GM10248 (cell line): ENCODE data around the gene MYLK4.

Source experiments
- CTCF ChIA-PET: fragments of 300-600 bp; sonication (Branson Sonifier 250); formaldehyde crosslinking; extraction: SDS; loops from one replicate; lab custom pipeline; 2021; ENCODE audit warnings: antibody characterized with exemption; lab: Yijun Ruan, JAX
- POLR2A ChIA-PET: fragments of 350-650 bp; sonication (Branson Sonifier 250); formaldehyde crosslinking; extraction: SDS; loops from one replicate; lab custom pipeline; 2020; ENCODE audit warnings: antibody characterized with exemption; lab: Yijun Ruan, JAX
- DNase-seq: peaks from one replicate; pipeline ENCODE4 v3.0.0; 2012; ENCODE audit errors: extremely low spot score
- CTCF ChIP-seq: IDR thresholded peaks from 2 replicates; pipeline ENCODE4 v1.5.1; 2012; ENCODE audit warnings: mild to moderate bottlenecking, low read depth; ENCODE audit errors: extremely low read depth, missing control alignments, control extremely low read depth

Gene MYLK4

GRCh38 chr6:2755456-2755855, 4.7 kb upstream of the MYLK4 start:
- POLR2A ChIA-PET = no interaction called here
- DNase-seq = no peak
- CTCF ChIA-PET = interaction anchor here (0.7 to 4.9 kb wide), 5 partner anchors 9 to 62 kb away, joined by 3 to 24 read pairs (median 3); partner anchors contain the start of gene WRNIP1
- TF ChIP-seq CTCF = no peak

DNA sequence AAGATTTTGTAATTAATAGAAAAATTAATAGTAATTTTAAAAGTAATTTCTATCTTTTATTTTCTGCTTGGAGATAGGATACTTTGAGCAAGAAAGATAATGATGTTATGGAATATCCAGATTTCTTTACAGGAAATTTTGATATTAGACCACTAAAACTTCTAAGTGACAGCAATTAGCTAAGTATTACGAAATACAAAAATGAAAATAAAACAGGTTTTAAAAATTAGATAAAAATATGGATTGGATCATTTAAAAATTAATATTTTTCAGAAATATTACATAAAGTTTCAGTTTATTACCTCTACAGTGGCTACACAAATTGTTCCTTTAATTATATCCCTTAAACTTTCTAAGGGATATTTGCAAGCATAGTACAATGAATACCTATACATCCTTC, 4.2 kb upstream of the MYLK4 start:
- DNase-seq = no peak
- CTCF ChIA-PET = interaction anchor here (4.9 kb wide), 1 partner anchor 13 kb away, joined by 23 read pairs; no protein-coding TSS in a partner anchor
- no peak for TF ChIP-seq CTCF
- POLR2A ChIA-PET = no interaction called here

DNA sequence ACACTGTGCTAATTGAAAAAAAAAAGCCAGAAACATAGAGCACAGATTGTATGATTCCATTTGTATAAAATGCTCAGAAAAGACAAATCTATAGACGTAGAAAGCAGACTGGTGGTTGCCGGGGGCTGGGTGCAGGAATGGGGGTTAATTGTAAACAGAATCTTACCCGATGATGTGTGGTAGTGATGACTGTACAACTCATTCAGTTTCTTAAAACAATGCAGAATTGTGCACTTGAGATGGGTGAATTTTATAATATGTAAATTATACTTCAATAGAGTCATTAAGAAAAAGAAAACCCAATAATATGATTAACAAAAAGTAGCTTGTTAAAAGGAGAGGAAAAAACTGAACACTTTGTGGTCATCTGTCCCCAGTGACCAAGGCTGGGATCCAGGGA, 3.7 kb upstream of the MYLK4 start:
- ChIA-PET CTCF (interaction anchor here (4.9 kb wide), 1 partner anchor 14 kb away, joined by 23 read pairs; no protein-coding TSS in a partner anchor), POLR2A (no interaction called here)
- DNase-seq = no peak
- no peak for TF ChIP-seq CTCF

DNA sequence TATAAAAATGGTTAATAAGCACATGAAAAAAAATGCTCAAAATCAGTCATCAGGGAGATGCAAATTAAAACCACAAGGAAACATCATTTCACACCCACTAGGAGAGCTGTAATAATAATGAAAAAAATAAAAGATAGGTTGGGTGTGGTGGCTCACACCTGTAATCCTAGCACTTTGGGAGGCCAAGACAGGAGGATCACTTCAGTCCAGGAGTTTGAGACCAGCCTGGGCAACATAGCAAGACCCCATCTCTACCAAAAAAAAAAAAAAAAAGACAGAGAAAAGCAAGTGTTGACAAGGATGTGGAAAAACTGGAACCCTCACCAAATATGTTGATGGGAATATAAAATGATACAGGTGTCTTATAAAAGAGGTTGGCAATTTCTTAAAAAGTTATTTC, 3.0 kb upstream of the MYLK4 start:
- DNase-seq = no peak
- CTCF ChIA-PET = interaction anchor here (1.2 kb wide), 1 partner anchor 8 kb away, joined by 6 read pairs; no protein-coding TSS in a partner anchor
- TF ChIP-seq CTCF = no peak
- POLR2A ChIA-PET = no interaction called here

- ChIA-PET POLR2A (no interaction called here), CTCF (interaction anchor here (0.9 to 1.8 kb wide), 5 partner anchors 8 to 1157 kb away, joined by 3 to 6 read pairs (median 3); partner anchors contain the start of gene WRNIP1)
- TF ChIP-seq CTCF = no peak
- DNase-seq = no peak
Measured at GRCh38 chr6:2753110-2753489, 2.4 kb upstream of the MYLK4 start.

- CTCF ChIA-PET = interaction anchor here (0.9 to 9.9 kb wide), 7 partner anchors 9 to 1157 kb away, joined by 3 to 127 read pairs (median 4); partner anchors contain the start of gene WRNIP1
- TF ChIP-seq CTCF = no peak
- POLR2A ChIA-PET = no interaction called here
- DNase-seq = no peak
Measured at GRCh38 chr6:2752477-2753109, 1.9 kb upstream of the MYLK4 start.
